Activated CD4-positive, alpha-beta T cell treated with anti-CD3 and anti-CD28 coated beads for 4 hours (primary cell): ENCODE results near the gene ID3.
A peak's percentile ranks its signal among the peaks of the same experiment; 100 is the strongest.
"Not testable (repeated sequence)": the region's sequence is repeated elsewhere in the genome, so short reads cannot be mapped to it uniquely, and the experiment has no call there.

Experiments used
- DNase-seq, 2 donors: peaks; one replicate each; pipeline ENCODE4 v3.0.0-alpha.2; 2020

ID3 gene

DNA sequence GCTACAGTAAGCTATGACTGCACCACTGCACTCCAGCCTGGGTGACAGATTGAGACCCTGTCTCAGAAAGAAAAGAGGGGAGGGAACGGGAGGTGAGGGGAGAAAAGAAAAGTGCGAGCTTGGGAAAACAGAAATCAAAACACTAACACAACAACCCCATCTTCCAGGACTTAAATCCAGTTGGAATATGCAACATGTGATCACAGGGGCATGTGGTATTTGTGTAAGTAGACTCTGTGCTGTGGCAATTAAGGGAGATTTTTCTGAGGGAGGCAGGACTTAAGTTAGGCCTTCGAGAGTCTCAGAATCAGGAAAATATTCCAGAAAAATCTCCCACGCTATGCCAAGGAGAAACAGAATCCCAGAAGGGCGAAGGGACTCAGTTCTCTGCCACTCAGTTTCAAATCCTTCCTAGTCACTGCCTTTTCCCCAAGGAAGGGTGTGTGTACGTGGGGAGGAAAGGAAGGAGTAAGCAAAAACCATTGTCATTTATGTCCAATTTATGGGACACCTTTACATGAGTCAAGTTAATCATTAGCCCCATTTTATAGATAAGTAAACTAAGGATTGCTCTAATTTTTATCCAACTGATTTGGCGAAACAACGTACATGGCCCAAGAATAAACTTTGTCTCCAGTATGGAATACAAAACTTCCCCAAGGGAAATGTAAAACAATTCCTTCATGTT, 12.3 kb downstream of the ID3 start:
- no peak for DNase-seq

DNA sequence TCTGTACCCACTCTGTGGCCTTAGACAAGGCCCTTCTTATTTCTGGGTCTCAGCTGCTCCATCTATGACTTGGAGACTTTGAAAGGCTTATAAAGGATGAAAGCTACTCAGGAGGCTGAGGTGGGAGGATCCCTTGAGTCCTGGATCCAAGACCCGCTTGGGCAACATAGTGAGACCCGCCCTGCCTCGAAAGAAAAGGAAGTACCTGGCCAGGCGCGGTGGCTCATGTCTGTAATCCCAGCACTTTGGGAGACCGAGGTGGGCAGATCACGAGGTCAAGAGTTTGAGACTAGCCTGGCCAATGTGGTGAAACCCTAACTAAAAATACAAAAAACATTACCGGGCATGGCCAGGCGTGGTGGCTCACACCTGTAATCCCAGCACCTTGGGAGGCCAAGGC, 13.4 kb downstream of the ID3 start:
- DNase-seq, result no peak

DNA sequence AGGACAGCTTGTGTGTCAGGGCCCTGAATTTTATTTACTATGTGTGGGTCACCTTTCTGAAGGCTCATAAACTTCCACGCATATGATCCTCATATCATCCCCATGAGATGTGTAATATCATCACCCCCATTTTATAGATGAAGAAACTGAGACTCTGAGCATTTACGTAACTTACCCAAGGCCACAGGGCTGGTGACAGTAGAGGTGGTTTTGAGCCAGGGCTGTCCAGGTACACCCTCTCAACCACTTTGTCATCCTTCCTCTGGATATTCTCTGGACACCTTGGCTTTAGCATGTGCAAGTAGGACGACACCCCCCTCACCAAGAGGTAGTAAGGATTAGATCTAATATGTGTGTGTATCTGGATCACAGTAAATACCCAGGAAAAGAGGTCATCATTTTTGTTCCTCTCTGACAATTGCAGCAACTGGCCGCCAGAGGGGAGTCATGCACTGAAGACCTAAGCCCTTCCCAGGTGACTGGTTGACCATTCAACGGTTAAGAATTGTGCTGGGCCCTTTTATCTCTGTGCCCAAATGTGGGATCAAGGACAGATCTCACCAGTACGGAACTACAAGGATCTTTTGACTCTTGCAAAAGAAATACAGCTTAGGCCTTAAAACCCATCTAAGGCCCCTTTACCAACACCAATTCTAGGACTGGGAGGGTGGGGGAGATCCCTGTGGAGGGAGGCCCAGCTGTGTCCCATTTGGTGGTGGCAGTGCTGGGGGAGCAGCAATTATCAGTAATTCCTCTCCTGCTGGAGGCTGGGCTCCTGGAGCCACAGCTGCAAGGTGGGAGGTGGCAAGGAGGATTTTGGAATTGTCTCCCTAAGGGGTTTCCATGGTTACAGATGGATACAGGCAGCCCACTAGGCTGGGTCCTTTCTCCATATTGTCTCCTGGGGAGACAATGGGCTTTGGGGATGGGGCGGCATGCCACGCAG, 14.6 kb downstream of the ID3 start:
- DNase-seq, result peak; percentile 68 to 74

DNA sequence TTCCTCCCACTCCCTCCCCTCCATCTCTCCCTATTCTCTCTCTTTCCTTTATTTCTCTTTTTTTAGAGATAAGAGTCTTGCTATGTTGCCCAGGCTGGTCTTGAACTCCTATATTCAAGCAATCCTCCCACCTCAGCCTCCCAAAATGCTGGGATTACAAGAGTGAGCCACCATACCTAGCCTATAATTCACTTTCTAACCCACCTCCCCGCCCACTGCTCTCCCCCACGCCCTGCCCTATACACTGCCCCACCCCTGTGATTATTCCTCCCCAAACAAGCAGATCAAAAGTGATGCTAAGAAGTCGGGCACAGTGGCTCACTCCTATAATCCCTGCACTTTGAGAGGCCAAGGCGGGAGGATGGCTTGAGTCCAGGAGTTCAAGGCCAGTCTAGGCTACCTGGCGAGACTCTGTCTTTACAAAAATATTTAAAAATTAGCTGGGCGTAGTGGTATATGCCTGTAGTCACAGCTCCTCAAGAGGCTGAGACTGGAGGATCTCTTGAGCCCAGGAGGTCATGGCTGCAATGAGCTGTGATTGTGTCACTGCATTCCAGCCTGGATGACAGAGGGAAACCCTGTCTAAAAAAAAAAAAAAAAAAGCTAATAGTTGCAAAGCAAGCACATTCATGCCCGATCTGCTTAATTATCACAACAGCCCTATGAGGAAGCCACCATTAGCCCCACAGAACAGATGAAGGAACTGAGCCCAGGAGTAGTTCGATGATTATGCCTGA, 15.4 kb downstream of the ID3 start:
- no peak for DNase-seq

DNA sequence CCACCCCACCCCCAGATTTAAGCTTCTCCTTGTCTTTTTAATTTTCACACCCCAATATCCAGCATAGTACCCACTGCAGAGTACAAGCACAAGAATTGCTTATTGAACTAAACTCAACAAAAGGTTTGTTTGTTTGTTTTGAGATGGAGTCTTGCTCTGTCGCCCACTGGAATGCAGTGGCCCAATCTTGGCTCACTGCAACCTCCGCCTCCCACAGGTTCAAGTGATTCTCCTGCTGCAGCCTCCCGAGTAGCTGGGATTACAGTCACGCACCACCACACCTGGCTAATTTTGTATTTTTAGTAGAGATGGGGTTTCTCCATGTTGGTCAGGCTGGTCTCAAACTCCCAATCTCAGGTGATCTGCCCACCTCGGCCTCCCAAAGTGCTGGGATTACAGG, 16.4 kb downstream of the ID3 start:
- not testable (repeated sequence) for DNase-seq

DNA sequence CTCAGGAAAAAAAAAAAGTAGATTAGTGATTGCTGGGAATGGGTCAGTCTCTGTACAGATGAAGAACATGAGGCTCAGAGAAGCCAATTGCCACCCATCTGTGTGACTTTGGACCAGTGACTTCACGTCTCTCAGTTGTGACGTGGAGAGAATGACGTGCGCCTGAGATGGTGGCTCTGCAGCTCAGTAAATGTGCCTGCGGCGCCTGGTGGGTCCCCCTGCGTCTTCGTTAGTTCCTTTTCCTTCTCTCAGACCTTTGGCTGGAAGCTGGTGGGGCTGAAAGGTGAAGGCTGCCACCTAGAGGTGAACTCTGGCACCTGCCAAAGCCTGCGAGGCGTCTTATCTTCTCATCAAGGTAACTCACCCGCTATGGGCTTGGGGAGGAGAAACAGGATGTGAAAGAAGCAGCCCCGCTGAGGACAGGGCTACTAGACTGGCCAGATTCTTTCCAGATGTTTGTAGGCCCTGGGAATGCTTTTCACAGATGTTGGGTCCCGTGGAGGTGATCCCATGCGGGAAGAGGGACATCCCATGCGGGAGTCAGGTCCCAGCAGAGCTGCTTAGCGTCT, 19.5 kb downstream of the ID3 start:
- DNase-seq, result peak; percentile 85 to 89

DNA sequence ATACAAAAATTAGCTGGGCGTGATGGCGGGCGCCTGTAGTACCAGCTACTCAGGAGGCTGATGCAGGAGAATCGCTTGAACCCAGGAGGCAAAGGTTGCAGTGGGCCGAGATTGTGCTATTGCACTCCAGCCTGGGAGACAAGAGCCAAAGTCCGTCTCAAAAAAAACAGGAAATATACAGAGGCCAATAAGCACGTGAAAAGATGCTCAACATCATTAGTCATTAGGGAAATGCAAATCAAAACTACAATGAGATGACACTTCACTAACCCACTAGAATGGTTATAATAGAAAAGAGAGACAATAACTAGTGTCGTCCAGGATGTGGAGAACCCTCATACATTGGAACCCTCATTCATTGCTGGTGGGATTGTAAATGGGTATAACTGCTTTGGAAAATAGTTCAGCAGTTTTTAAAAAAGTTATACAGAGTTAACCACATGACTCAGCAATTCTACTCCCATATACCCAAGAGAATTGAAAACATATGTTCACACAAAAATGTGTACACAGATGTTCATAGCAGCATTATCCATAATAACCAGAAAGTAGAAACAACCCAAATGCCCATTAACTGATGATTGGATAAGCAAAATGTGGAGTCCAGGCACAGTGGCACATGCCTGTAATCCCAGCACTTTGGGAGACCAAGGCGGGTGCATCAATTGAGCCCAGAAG, 21.9 kb downstream of the ID3 start:
- DNase-seq, result no peak

DNA sequence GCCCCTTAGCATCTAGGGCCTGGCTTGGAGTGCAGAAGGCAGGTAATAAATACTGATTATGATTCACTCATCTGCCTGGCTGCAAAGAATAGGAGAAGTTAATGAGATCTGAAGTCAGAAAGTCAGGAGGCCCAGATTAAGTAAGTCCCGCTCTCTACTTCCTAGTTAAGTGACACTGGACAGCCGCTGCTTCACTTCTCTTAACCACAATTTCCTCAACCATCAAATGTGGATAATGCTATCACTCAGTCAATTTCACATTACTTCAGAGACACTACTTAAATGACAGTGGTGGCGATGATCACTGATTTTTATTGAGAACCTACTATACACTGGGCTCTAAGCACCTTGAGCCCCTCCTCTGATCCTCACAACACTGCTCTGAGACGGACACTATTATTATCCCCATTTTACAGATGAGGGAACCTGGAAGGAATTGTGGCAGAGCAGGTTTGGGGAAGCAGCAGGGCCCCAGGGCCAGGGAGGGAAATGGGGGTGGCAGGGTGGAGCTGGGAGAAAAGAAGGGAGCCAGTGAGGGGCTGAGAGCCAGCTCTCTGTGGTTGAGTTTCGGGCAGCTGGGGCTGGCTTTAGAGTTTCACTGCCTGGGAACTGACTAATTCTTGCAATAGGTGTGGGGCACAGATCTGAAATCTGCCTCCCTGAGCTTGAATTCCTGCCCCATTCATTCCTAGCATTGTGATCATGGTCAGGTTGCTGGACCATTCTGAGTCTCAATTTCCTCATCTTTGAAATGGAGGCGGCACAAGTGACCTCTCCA, 25.9 kb downstream of the ID3 start:
- DNase-seq, result no peak

DNA sequence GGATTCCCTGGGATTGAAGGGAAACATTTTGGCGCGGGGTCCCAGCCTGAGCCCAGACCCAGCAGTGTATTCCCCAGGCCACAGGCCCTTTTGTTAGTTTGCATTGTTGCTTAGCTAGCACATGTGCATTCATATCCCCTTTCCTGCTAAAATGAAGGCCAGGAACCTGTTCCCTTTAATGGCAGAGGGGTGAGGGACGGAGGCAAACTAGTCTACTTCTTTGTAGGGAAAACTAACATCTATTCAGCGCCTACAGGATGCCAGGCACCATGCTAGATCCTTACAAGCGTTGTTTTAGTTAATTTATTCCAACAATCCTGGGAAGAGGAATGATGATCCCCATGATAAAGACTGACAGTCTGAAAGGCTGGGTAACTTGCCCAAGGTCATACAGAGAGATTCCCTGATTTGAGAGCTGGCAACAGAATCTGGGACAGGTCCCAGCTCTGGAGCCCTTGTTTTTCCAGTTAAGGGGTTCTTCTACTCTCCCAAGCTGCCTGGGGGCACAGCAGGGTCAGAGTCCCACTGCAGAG, 27.7 kb downstream of the ID3 start:
- DNase-seq, result no peak

DNA sequence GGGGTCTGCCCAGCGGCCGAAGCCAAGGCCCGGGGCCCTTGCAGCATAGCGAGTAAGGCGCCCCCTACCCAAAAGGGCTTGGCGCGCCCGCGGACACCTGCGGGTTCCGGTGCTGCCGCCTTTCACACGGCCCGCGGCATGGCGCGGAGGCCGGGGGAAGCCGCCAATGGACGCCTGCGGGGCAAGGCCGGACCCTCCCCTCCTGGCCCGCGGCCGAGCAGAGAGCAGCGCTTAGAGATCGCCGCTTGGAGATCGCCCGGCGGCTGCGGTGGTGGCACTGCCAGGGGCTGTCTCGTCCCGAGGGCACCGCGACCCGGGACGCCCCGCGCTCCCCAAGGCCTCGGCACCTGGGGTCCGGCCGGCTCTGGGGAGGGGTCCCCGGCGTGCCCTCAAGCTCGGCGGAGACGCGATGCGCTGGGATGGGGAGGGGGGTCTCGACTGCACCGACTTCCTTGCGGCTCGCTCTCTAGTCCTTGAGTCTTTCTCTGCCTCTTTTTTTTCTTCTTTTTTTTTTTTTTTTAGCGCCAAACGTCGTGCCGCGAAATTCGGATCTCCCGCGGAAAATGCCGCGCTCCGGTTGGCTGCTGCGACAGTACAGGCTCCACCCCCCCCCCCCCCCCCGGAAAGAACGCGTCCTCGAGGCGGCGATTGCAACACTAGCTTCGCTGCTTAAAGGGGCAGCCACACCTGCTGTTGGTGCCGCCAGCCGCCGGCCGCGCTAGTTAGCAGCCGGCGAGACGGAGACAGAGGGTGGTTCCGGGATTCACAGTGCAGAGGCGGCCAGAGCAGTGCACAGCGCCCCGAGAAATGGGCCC, 28.3 kb downstream of the ID3 start, which contains the start of gene E2F2:
Gene E2F2, minus strand, starts transcription at position 487 of the 815 bp plus-strand sequence. Its CDS starts 440 bp downstream, at position 47.
- peak; percentile 73 to 79 for DNase-seq

DNA sequence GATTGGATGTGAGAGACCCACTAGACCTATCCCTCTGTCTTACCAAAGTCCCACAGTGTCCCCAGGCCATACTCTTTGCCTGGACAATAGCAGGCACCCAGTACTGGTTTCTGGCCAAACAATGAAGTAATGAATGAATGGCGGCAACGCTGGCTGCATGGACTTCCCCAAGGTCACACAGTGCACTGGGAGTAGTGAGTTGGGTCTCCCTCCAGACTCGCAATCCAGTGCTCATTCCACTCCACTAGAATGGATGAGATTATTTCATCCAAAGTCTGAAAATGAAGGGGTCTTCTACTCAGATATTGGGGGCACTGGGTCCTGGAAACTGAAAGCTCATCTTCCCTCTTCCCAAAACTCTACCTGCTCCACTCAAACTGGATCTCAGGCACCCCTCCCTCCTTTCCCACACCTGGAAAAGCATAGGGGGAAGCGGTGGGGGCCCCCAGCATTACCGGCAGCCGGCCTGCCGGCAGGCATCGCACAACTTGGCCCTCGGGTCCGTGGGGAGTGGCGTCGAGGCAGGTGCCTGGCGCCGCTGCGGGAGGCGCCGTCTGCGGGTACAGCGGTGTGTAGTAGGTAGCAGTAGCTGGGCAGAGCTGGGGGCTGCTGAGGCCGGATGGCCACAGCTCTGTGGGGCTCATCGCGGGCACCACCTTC, 29.1 kb downstream of the ID3 start:
- no peak for DNase-seq

DNA sequence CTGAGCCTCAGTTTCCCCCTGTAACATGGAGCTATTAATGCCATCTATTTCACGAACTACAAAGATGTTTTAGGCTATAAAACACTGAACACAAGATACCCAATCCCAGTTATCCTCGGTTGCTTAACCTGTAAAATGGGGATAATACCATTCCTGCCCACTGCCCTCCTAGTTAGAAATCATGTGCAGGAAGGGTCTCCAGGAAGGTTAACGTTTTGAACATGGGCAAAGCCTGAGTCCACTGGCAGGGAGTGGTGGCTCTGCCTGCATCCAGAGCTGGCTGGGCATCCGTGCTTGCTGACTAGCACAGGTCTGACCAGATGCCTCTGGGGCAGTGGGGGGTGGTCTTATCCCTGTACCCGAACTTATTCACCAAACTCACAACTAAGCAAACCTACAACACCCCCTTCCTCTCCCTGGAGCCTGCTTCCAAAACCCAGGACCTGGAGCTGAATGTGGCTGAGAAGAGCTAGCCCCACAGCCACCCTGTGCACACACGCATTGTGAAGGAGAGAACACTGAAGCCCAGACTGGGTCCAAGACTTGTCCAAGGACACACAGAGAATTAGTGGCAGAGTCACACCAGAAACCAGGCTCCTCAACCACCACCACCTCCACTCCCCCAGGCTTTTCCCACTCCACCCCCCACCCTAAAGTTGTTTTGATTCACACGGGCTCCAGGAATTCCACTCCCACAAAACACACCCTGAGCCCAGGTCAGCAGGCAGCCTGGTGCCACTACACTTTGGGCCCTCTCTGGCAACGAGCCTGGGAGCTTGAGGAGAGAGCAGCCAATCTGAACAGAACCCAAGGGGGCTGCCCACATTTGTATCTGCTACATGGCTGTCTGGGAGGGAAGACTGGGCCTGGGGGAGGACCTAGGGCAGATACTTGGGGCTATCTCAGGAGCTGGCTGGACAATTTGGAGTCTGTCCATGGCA, 29.9 kb downstream of the ID3 start:
- DNase-seq, result no peak

DNA sequence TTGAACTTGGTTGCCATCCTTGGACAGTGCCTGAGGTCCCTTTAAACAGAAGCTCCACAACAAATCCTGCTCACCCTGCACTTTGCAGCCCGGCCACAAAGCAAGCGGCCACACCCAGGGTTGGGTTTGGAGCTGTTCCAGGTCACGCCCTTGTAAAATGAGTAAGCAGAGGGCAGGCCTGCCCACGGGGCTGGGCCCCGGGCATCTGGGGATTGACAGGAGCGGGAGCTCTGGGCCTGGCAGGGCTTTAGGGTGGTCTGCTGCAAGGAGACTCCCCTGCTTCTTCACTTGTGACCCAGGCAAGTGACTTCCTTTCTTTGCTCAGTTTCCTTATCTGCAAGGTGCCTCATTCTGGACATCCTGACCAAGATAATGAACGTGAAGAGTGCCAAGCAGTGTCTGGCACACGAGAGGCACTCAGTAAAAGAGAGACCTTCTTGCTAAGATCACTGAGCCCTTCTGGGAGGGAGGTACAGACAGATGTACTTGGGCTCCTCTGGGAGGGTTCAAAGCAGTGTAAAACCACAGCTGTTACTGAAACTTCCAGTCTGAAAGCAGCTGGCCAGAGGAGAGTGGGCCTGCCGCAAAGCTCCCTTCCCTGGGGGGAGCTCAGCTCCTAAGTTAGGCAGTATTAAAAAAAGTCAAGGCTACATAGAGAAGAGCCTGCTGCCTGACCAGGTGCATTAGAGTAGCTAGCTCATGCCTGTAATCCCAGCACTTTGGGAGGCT, 30.9 kb downstream of the ID3 start:
- DNase-seq, result peak; percentile 69 to 71

DNA sequence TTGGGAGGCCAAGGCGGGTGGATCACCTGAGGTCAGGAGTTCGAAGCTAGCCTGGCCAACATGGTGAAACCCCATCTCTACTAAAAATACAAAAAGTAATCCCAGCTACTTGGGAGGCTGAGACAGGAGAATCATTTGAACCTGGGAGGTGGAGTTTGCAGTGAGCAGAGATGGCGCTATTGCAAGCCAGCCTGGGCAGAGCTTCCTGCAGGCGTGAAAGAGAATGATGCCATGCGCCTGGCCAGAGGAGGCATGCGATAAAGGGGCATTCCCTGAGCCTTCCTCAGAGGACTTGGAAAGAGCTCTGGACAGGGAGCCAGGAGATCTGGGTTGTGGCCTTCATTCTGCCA, 31.4 kb downstream of the ID3 start:
- DNase-seq, result no peak

DNA sequence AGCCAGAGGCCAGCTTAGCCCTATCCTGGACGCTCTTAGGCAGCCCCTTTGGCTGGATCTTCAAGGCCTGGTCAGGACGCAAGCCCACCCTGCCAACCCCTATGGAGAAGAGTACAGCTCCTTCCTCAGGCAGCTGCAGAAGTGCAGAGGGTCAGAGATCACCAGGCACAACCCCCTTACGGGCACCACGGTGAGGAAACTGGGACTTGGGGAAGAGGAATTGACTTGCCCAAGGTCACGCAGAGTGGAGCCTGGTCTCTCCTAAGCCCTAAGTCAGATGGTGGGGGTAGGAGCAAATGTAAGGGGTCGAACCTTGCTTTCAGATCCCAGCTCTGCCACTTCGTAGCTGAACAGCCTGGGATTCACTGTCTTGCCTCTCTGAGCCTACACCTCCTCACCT, 31.9 kb downstream of the ID3 start:
- DNase-seq, result no peak

DNA sequence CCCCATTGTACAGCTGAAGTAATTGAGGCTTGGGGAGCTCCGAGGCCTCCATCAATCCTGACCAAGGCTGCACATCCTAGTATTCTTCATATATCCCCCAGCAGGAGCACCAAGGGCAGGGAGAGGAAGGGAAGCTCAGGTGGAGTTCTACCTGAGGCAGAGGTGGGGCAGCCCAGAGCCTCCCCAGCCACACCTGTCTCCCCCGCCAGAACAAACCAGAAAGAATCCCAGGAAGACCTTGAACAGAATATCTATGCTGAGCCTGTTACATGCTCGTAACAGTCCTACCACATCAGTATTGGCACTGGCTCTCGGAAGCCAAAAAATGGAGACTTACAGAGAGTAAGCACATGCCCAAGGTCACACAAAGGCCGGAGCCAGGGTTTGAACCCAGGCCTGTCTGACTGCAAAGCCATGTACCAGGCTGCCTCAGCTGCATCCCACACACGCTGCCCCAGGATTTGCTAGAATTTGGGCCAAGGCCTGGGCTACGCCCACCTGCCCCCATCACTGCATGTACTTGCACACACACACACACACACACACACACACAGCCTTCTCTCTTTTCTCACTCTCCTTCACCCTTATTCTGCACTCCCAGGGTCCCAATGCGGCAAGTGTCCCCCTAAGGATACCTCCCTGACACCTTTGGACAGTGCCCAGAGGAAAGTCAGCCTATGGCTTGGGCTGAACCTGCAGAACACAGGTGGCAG, 32.8 kb downstream of the ID3 start:
- no peak for DNase-seq

DNA sequence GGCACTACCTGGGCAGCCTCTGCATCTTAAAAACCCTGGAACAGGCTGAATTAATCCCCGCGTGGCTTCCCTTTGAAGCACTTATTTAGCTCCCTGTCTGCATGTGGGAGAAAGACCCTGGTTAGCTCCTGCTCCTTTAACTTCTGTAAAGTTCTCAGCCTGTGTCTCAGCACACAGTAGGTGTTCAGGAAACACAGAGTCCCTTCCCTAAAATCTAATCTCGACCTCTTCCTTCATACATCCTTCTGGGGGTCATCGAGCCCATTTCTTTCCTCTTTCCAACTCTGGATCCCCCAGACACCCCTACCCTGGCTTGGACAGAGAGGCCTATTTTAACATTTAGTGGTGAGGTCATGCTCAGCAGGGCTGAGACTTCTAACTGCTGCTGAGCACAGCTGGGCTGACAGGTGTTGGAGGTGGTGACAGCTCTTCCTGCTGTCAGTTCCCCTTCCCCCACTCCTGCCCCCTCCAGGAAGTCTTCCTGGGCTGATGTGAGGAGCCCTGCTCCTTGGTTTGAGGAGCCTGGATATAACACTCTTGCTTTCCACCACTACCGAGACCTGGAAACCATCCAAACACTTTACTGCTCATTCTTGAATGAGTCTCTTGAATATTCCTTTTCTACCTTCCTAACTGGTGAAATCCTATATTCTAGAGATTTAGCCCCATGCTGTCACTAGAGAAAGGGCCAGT, 33.6 kb downstream of the ID3 start:
- no peak for DNase-seq
